Measurements from ENCODE around the gene CASP9.

CASP9 gene

GRCh38 chr1:15559189-15559810 lies 35.3 kb upstream of the CASP9 start:
- TF ChIP-seq CTCF (IDR thresholded peaks at IDR 0.05; ENCODE audit: insufficient read depth, low read length, poor library complexity, severe bottlenecking) = no peak
- DNase-seq (ENCODE audit: extremely low read depth, insufficient read length) = no peak
- Histone ChIP-seq H3K4me3 (replicated peaks; ENCODE audit: low read depth, low read length) (no peak overlapping the region), H3K27me3 (replicated peaks; ENCODE audit: control insufficient read depth, insufficient read depth, low read length) (no peaks in the 10 kb centered on the region), H3K36me3 (ENCODE audit: control insufficient read depth, insufficient read depth, low read length) (peaks cover 10% of the 10 kb centered on the region)

DNA sequence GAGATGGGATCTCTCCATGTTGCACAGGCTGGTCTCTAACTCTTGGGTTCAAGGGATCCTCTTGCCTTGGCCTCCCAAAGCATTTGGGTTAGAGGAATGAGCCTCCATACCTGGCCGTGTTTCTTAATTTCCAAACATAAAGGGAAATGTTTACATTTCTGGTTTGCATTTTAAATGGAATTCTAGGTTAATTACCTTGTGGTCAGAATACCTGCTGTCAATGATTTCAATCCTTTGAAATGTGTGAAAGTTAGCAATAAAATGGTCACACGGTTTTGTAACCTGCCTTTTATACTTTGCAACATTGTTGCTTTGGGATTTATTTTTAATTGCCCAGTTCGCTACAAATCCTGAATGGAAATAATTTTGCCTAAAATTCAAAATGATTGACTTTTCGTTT lies 34.5 kb upstream of the CASP9 start:
- H3K36me3 ChIP-seq (ENCODE audit: control insufficient read depth, insufficient read depth, low read length) = peaks cover 7% of the 10 kb centered on the region
- no peaks in the 10 kb centered on the region for H3K27me3 ChIP-seq (replicated peaks; ENCODE audit: control insufficient read depth, insufficient read depth, low read length)
- DNase-seq (ENCODE audit: extremely low read depth, insufficient read length) = no peak
- no peak overlapping the region for H3K4me3 ChIP-seq (replicated peaks; ENCODE audit: low read depth, low read length)
- TF ChIP-seq CTCF (IDR thresholded peaks at IDR 0.05; ENCODE audit: insufficient read depth, low read length, poor library complexity, severe bottlenecking) = no peak

DNA sequence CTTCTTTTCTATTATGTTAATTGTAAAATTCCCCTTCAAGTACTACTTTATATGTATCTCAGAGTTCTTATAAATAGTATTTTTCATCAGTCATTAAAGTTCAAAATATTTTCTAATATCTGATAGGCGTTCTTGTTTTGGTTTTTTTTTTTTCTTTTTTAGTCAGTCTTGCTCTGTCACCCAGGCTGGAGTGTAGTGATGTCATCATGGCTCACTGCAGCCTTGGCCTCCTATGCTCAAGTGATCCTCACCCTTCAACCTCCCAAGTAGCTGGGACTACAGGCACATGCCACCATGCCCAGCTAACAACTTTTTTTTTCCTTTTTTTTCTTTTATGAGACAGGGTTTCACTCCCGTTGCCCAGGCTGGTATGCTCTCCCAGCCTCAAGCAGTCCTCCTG lies 33.6 kb upstream of the CASP9 start:
- TF ChIP-seq CTCF (IDR thresholded peaks at IDR 0.05; ENCODE audit: insufficient read depth, low read length, poor library complexity, severe bottlenecking) = no peak
- Histone ChIP-seq H3K4me3 (replicated peaks; ENCODE audit: low read depth, low read length) (no peak overlapping the region), H3K27me3 (replicated peaks; ENCODE audit: control insufficient read depth, insufficient read depth, low read length) (no peaks in the 10 kb centered on the region), H3K36me3 (ENCODE audit: control insufficient read depth, insufficient read depth, low read length) (peaks cover 7% of the 10 kb centered on the region)
- DNase-seq (ENCODE audit: extremely low read depth, insufficient read length) = no peak

DNA sequence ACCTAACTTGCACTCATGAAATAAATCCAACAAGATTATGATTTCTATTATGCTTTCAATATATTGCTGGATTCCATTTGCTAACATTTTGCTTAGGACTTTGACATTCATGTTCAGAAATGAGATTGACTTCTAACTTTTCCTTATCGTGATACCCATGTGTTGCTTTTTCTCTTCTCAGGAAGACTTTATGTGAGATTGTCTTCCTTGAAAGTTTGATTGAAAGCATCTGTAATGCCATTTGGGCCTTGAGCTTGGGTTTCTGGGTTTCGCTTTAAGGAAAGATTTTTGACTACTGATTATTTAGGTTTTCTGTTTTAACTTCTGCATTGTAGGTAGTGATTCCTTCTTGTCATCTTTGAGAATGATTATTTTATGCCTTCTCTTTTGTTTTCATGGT lies 33.0 kb upstream of the CASP9 start:
- DNase-seq (ENCODE audit: extremely low read depth, insufficient read length) = no peak
- Histone ChIP-seq H3K36me3 (ENCODE audit: control insufficient read depth, insufficient read depth, low read length) (peaks cover 5% of the 10 kb centered on the region), H3K27me3 (replicated peaks; ENCODE audit: control insufficient read depth, insufficient read depth, low read length) (no peaks in the 10 kb centered on the region), H3K4me3 (replicated peaks; ENCODE audit: low read depth, low read length) (no peak overlapping the region)
- TF ChIP-seq CTCF (IDR thresholded peaks at IDR 0.05; ENCODE audit: insufficient read depth, low read length, poor library complexity, severe bottlenecking) = no peak

- no peak for DNase-seq (ENCODE audit: extremely low read depth, insufficient read length)
- H3K36me3 ChIP-seq (ENCODE audit: control insufficient read depth, insufficient read depth, low read length) = peaks cover 5% of the 10 kb centered on the region
- TF ChIP-seq CTCF (IDR thresholded peaks at IDR 0.05; ENCODE audit: insufficient read depth, low read length, poor library complexity, severe bottlenecking) = no peak
- no peak overlapping the region for H3K4me3 ChIP-seq (replicated peaks; ENCODE audit: low read depth, low read length)
- H3K27me3 ChIP-seq (replicated peaks; ENCODE audit: control insufficient read depth, insufficient read depth, low read length) = no peaks in the 10 kb centered on the region
These were observed 26.6 kb upstream of the CASP9 start for GRCh38 chr1:15550573-15550972.

DNA sequence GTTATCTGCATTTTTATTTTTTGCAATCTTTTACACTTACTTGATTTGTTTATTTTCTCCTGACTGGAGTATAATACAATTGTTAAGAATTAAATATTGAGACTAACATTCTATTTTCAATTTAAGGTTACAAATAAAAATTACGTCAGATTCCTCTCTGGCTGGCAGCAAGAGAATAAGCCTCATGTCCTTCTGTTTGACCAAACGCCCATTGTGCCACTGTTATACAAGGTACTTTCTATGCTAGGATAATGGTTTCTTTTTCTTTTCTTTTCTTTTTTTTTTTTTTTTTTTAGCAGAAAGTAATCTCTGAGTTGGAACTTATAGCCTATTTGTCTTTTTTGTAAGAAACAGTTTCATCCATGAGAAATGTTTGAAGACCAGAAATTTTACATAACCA lies 22.6 kb upstream of the CASP9 start:
- no peaks in the 10 kb centered on the region for H3K27me3 ChIP-seq (replicated peaks; ENCODE audit: control insufficient read depth, insufficient read depth, low read length)
- TF ChIP-seq CTCF (IDR thresholded peaks at IDR 0.05; ENCODE audit: insufficient read depth, low read length, poor library complexity, severe bottlenecking) = no peak
- peaks cover 12% of the 10 kb centered on the region for H3K36me3 ChIP-seq (ENCODE audit: control insufficient read depth, insufficient read depth, low read length)
- no peak overlapping the region for H3K4me3 ChIP-seq (replicated peaks; ENCODE audit: low read depth, low read length)
- no peak for DNase-seq (ENCODE audit: extremely low read depth, insufficient read length)
